ENCODE measurements around the gene METTL1.

GRCh38 chr12:57745485-57745881 lies 26.4 kb downstream of the METTL1 start:
- TF ChIP-seq TAF1 (IDR thresholded peaks at IDR 0.05; ENCODE audit: low read depth, low read length) = no peak
- peak; percentile 73; the same call in 1 of the 2 replicates for TF ChIP-seq POLR2A (IDR thresholded peaks at IDR 0.05; ENCODE audit: low read depth, low read length)
- peak; percentile 18; the same call in 1 of the 2 replicates for TF ChIP-seq POLR2AphosphoS5 (IDR thresholded peaks at IDR 0.05; ENCODE audit: low read depth, low read length)
- TF ChIP-seq SPI1 (IDR thresholded peaks at IDR 0.05; ENCODE audit: low read depth, low read length) = no peak
- no peak; the same call in 1 of the 2 replicates for TF ChIP-seq POU2F2 (IDR thresholded peaks at IDR 0.05; ENCODE audit: low read depth, low read length)
- TF ChIP-seq PAX5 (IDR thresholded peaks at IDR 0.05; ENCODE audit: insufficient read depth, low read length, severe bottlenecking) = no peak
